ENCODE data around the gene HLCS. TPM values are rescaled to one million over a fixed set of nuclear protein-coding genes. Genes with fewer than 3 reads are reported as not detected.

HLCS gene
- total and polyA plus RNA-seq, 2 of the 8 experiments (the other 6 are each of a cell fraction or from before 2014, with no cell fraction given), result 4.7 to 12.2 TPM

DNA sequence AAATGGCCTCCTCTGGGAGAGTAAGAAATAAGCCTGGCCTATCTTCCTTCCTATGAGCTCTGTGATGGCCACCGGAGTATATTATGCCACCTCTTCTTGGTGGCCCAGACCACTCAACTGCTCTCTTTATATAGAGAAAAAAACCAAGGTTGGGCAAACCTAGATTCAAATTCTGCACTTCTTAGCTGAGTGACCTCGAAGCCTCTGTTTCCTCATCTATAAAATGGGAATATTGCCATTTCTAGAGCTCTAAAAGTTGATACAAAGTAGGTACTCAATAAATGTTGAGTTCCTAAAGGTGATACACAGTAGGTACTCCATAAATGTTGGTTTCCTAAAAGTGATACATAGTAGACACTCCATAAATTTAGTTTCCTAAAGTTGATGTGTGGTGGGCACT is 120.7 kb downstream of the HLCS start (continued):
- TF ChIP-seq, protein P1, sequence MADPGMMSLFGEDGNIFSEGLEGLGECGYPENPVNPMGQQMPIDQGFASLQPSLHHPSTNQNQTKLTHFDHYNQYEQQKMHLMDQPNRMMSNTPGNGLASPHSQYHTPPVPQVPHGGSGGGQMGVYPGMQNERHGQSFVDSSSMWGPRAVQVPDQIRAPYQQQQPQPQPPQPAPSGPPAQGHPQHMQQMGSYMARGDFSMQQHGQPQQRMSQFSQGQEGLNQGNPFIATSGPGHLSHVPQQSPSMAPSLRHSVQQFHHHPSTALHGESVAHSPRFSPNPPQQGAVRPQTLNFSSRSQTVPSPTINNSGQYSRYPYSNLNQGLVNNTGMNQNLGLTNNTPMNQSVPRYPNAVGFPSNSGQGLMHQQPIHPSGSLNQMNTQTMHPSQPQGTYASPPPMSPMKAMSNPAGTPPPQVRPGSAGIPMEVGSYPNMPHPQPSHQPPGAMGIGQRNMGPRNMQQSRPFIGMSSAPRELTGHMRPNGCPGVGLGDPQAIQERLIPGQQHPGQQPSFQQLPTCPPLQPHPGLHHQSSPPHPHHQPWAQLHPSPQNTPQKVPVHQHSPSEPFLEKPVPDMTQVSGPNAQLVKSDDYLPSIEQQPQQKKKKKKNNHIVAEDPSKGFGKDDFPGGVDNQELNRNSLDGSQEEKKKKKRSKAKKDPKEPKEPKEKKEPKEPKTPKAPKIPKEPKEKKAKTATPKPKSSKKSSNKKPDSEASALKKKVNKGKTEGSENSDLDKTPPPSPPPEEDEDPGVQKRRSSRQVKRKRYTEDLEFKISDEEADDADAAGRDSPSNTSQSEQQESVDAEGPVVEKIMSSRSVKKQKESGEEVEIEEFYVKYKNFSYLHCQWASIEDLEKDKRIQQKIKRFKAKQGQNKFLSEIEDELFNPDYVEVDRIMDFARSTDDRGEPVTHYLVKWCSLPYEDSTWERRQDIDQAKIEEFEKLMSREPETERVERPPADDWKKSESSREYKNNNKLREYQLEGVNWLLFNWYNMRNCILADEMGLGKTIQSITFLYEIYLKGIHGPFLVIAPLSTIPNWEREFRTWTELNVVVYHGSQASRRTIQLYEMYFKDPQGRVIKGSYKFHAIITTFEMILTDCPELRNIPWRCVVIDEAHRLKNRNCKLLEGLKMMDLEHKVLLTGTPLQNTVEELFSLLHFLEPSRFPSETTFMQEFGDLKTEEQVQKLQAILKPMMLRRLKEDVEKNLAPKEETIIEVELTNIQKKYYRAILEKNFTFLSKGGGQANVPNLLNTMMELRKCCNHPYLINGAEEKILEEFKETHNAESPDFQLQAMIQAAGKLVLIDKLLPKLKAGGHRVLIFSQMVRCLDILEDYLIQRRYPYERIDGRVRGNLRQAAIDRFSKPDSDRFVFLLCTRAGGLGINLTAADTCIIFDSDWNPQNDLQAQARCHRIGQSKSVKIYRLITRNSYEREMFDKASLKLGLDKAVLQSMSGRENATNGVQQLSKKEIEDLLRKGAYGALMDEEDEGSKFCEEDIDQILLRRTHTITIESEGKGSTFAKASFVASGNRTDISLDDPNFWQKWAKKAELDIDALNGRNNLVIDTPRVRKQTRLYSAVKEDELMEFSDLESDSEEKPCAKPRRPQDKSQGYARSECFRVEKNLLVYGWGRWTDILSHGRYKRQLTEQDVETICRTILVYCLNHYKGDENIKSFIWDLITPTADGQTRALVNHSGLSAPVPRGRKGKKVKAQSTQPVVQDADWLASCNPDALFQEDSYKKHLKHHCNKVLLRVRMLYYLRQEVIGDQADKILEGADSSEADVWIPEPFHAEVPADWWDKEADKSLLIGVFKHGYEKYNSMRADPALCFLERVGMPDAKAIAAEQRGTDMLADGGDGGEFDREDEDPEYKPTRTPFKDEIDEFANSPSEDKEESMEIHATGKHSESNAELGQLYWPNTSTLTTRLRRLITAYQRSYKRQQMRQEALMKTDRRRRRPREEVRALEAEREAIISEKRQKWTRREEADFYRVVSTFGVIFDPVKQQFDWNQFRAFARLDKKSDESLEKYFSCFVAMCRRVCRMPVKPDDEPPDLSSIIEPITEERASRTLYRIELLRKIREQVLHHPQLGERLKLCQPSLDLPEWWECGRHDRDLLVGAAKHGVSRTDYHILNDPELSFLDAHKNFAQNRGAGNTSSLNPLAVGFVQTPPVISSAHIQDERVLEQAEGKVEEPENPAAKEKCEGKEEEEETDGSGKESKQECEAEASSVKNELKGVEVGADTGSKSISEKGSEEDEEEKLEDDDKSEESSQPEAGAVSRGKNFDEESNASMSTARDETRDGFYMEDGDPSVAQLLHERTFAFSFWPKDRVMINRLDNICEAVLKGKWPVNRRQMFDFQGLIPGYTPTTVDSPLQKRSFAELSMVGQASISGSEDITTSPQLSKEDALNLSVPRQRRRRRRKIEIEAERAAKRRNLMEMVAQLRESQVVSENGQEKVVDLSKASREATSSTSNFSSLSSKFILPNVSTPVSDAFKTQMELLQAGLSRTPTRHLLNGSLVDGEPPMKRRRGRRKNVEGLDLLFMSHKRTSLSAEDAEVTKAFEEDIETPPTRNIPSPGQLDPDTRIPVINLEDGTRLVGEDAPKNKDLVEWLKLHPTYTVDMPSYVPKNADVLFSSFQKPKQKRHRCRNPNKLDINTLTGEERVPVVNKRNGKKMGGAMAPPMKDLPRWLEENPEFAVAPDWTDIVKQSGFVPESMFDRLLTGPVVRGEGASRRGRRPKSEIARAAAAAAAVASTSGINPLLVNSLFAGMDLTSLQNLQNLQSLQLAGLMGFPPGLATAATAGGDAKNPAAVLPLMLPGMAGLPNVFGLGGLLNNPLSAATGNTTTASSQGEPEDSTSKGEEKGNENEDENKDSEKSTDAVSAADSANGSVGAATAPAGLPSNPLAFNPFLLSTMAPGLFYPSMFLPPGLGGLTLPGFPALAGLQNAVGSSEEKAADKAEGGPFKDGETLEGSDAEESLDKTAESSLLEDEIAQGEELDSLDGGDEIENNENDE (IDR thresholded peaks at IDR 0.05; ENCODE audit: insufficient replicate concordance, low read length), result no peak
- no peak for TF ChIP-seq NANOG (IDR thresholded peaks at IDR 0.05; ENCODE audit: insufficient read depth, low read depth, low read length, poor library complexity, severe bottlenecking)
- TF ChIP-seq TBP (IDR thresholded peaks at IDR 0.05; ENCODE audit: low read depth, low read length), result no peak
- TF ChIP-seq CBX5 (IDR thresholded peaks at IDR 0.05; ENCODE audit: low read depth, low read length), result no peak
- TF ChIP-seq RXRA (IDR thresholded peaks at IDR 0.05; ENCODE audit: insufficient read depth, low read depth, low read length), result no peak
- TF ChIP-seq SIN3A (conservative IDR thresholded peaks at IDR 0.05 in 1 of 2, IDR thresholded peaks at IDR 0.05 in 1 of 2; ENCODE audit: low read depth in 1 of 2, low read length in 2 of 2), result no peak
- TF ChIP-seq POLR2A (IDR thresholded peaks at IDR 0.05; ENCODE audit: control extremely low read depth in 1 of 2, low read depth in 2 of 2, low read length in 2 of 2), result no peak
- no peak for TF ChIP-seq CBX8 (IDR thresholded peaks at IDR 0.05; ENCODE audit: borderline replicate concordance, low read depth, low read length)
- TF ChIP-seq, protein P2, sequence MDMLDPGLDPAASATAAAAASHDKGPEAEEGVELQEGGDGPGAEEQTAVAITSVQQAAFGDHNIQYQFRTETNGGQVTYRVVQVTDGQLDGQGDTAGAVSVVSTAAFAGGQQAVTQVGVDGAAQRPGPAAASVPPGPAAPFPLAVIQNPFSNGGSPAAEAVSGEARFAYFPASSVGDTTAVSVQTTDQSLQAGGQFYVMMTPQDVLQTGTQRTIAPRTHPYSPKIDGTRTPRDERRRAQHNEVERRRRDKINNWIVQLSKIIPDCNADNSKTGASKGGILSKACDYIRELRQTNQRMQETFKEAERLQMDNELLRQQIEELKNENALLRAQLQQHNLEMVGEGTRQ (IDR thresholded peaks at IDR 0.05; ENCODE audit: low read length), result no peak
- no peak for TF ChIP-seq SP1 (IDR thresholded peaks at IDR 0.05; ENCODE audit: low read depth, low read length)
- no peak for TF ChIP-seq CREB1 (IDR thresholded peaks at IDR 0.05)

All from H1 (cell line).